ENCODE results near the gene GPC4.

The GPC4 gene

GRCh38 chrX:133405498-133406185, 9.6 kb downstream of the GPC4 start:
- DNase-seq, result no peak

- no peak for DNase-seq
Observed at GRCh38 chrX:133403984-133404383, 11.3 kb downstream of the GPC4 start.

DNA sequence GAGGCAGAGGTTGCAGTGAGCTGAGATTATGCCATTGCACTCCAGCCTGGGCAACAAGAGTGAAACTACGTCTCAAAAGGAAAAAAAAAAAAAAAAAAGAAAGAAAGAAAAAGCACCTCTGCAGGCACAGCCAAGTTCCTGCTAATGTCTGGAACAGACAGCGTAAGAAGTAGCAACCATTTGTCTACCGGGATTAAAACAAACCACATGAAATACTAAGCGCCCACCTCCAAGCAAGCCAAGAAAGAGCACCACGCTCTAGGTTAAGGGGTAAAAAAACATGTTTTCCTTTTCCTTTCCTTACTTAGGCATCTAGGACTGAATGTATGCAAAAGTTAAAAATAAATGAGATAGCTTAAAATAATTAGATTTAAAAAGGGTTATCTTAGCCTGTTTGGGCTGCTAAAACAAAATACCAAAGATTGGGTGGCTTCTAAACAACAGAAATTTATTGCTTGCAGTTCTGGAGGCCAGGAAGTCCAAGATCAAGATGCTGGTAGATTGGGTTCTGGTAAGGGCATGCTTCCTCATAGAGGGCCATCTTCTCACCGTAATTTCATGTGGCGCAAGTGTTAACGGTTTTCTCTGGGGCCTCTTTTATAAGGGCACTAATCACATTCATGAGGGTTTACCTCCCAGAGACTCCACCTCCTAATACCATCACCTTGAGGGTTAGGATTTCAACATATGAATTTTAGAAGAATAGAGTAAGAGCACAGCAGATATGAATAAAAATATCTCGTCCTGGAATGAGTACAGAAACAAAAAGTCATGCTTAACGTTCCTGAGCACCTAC, 12.3 kb downstream of the GPC4 start:
- DNase-seq, result no peak

DNA sequence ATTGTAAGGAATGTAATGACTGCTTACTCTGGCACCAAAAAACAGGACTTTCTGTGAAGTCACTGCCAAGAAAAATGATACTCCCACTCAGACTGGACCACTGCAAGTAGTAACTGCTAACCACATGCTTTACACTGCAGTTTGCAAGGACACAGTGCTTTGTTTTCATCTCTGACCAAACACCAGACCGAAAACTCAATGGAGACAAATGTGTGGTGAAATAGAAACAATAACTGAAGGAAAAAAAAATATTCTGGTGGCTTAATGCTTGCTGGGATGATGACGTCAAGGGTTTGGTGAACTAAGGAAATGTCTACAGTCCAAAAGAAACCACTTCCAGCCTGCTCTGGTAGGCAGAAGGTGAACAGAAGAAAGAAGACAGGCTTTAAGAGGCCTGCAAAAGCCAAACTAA, 13.2 kb downstream of the GPC4 start:
- no peak for DNase-seq

DNA sequence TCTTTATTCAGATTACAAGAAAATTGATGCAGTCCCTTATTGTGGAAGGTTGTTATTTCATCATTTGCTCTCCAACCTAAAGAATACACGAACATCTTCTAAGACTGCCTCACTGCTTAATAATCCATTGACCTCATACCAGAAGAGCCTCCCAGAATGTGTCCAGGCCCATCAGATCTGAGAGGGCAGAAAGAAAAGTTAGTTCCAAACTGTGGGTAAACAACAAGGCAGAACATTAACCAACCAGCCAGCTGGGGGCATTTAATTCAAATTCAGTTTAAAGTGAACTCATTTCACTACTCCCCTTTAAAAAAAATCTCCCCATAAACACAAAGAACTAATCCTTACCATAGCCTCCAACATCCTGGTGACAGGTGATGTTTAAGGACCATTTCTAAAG, 13.8 kb downstream of the GPC4 start:
- no peak for DNase-seq

- no peak for DNase-seq
Observed at GRCh38 chrX:133399411-133399810, 15.9 kb downstream of the GPC4 start.

DNA sequence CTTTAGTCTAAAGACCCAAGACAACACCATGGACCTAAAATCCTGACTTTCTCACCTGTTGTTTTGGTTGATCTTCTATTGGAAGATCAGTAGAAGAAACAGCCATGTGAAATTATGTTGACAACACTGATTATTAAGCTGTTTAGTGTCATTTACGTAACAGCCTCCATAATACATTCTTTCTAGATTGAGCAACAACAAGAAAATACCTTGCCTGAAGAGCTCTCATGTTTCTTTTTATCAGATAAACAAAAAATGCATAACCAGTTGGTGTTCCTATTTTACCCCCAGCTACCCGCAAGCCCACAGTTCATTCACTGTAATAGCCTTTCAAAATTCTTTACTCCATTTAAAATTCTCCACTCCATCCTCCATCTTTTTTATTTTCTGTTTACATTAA, 20.5 kb downstream of the GPC4 start:
- DNase-seq, result no peak

- DNase-seq, result no peak
Observed at GRCh38 chrX:133392671-133393070, 22.6 kb downstream of the GPC4 start.

- DNase-seq, result no peak
Observed at GRCh38 chrX:133391111-133391510, 24.2 kb downstream of the GPC4 start.

- no peak for DNase-seq
Observed at GRCh38 chrX:133390676-133391075, 24.6 kb downstream of the GPC4 start.

DNA sequence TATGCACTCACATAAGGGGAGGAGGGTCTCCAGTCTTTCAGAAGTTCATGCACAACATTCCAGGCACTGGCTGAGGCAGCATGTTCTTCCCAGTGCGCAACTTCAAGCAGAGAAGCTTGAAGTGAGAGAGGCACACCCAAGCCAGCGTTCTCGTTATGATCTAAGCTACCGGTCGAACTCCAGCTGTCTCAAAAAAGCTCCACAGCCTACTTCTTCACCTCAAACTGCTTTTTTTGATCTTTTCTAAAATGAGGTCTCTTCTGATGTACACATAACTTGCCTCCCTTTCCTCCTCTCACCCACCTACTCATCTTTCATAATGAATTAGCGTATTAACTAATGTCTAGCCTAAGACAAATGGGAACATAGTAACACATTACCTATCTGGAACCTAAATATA, 25.3 kb downstream of the GPC4 start:
- no peak for DNase-seq

- DNase-seq, result no peak
Observed at GRCh38 chrX:133384454-133384853, 30.8 kb downstream of the GPC4 start.

DNA sequence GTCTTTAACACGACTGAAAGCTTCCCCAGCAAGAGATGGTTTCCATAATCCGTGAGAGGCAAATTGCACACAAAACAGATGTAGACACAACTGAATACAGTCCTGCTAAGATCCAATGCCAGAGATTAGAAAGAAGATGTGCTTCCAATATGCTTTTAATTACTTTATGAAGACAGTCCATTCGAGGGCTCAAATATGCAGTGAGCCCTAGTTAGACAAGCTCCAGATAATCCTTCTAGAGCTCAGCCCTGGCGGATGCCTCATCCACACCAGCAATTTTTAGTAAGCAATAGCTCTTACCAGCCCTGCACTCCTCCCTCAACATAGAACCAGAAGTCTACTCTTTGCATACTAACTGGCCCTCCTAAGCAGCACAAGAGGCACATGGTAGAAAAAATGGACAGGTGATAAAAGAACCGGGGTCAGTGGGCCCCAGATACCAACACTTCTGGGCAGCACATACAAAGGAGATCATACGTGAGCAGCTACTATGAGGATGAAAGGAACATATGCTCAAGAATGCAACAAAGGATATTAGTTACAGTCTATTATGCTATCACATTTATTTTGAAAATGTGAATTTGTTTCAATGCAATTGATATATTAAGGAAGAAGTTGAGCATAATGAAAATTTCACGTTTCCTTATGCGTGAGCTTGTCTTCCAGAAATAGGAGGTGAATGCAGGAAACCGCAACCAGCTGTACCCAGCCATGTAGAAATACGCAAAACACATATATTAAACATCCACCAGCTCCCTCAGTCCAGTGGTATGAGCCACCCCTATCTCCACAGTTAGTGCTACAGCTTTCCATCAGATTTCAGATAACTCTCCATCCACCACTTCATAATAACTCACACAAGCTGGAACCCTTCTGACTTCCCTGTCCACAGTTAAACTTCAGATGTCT, 34.3 kb downstream of the GPC4 start:
- DNase-seq, result no peak

- DNase-seq, result no peak
Observed at GRCh38 chrX:133376422-133376821, 38.9 kb downstream of the GPC4 start.

- DNase-seq, result no peak
Observed at GRCh38 chrX:133375615-133376340, 39.5 kb downstream of the GPC4 start.

DNA sequence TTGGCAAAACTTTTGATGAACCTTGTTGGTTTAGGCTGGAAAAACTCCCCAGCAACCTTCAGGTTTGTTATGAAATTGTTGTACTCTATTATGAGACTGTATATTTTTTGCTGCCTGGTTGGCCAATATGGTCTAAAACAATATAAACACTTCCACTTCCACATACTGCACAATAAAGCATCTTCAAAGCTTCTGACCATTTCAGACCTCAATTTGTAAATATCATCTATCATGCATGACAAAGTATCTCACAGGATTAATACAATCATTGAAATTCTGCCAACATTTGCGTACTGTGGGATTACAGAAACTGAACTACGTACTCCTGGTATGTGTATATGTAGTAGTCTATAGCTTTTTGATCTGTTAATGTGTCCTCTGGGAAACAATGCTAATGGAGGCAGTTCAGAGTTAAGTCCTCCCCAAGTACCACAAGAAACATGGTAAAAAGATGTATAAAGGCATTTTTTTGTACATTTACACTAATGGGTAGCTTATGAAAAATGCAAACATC, 40.4 kb downstream of the GPC4 start:
- DNase-seq, result no peak

DNA sequence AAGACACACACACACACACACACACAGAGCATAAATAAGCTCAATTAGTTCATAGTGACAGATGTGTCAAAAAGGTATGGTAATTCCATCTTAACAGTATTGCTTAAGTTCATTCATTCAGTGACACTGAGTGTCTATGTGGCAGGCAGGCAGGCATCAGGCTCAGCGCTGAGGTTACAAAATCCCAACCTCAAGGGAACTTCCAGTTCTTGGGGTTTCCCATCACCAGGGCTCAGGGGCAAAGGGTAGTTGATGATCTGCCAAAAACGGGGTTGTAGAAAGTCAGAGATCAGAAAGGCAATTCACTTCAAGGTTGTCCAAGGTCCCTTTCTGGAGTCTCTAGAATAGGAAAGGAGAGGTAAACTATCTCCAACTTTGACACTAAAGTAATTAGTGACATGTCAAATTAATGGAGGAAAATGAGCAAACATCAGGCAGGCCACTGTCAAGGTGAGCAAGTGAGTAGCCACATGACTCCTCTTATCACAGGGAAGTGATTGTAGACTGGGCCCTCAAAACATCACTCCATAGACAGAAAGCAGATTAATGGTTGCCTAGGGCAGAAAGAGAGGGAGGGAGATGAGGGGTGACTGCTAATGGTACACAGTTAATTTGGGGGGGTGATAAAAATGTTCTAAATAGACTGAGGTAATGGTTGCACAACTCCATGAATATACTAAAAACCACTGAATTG, 41.8 kb downstream of the GPC4 start:
- DNase-seq, result no peak

DNA sequence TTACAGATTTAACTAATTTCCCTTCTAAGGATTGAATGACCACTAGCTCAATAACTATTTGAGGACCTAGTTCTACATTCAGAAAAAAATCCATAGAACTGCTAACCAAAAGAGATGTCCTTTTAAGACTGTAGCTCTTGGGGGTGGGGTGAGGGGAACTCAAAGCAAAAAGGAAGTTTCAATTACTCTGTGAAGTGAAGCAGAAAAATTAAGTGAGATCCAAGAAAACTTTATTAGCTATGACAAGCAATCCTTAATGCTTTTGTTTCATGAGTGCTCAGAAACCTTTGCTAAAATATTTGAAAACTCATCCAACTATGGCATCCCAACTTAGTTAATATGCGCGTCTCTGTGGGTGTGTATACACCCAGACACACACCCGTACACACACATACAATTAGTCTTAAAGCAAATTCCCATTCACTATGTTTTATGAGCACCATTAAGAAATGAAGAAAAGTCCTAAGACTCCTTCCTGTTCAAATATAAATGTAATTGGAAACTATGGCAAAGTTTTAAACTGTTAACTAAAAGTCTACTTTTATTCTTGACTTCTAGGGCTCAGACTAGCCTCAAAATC, 44.5 kb downstream of the GPC4 start:
- DNase-seq, result no peak

DNA sequence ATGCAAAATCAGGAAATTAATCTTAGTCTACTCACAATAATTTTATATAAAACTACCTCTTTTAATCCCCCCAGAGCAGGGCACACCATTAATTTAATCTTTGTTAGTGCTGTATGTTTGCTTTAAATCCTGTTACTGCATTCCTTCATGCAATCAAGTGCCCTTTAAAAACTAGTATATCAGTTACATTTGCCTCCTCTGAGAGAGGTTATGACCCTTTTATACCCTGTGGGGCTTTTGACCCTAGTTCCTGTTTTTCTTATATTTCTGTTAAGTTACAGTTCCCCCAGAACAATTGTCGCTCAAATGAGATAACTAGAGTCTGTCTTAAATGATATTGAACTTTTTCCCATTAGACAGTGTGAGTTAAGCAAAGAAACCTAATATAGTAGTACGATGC, 46.2 kb downstream of the GPC4 start:
- DNase-seq, result no peak

- DNase-seq, result no peak
Observed at GRCh38 chrX:133366735-133367134, 48.6 kb downstream of the GPC4 start.

DNA sequence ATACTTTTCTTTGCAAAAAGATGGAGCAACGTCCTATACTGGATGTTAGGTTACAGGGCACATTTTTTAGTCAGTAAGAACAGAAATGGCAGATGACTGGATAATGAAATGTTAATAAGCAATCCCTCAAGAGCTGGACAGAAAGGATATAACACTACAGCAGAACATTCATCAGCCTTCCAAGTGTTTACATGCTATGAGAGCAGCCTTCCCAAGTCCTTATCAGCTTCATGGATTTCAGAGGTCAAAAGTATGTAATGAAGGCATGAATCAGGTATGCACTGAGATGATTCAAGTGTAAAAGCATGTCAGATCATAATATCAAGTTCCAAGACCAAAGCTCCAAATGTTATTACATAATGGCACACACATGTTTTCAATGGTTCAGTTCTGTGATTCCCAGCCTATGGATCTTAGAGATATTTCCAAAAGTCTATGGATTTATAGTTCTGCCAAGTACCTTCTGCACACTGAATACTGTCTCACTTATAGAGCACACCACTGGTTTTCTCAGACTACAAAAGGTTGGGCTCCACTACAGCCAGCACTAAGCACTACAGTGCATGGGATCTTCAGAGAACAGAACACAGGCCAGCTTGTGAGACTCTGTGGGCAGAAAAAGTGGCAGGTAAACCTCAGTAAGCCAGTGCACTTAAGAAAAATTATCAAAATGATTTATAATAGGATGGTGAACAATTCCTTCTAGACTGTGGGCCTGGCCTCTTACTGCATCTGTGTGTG, 49.2 kb downstream of the GPC4 start:
- no peak for DNase-seq

Data from NCI-H774 (cell line).